ENCODE measurements around the gene FHIT. TPM values are rescaled to one million over a fixed set of nuclear protein-coding genes. Genes with fewer than 3 reads are reported as not detected.

FHIT gene
- total RNA-seq, 1 donor: 4.8 TPM

DNA sequence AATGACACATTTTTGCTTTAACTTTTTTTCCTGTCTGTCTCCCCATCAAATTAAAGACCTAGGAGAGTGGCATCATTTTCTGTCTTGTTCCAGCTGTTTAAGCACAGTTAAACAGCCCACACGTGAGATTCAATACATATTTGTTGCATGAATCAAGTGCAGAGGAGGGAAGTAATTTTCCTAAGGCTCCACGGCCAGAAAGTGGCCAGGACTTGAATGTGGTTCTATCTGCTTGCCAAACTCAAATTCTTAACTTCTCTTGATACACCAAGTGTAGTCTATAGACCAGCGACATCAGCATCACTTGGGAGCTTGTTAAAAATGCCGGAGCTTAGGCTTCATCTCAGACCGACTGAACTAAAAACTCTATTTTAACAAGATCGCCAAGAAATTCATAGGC is 1476.6 kb downstream of the FHIT start:
- no peak for DNase-seq (ENCODE audit: low read depth in 2 of 3, low spot score in 2 of 3)

DNA sequence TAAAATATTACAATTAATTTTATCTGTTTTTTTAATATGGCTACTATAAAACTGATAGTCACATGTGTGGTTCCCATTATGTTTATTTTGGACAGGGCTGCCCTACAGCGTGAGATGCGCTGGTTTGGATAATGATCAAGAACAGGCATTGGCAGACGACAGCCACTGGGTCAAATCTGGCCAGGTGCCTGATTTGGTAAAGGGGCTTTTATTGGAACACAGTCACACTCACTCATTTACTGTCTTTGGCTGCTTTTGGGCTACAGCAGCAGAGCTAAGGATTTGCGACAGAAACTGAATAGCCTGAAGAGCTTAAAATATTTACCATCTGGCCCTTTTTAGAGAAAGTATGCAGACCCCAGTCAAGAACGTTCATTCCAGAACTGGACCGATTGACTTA is 1477.3 kb downstream of the FHIT start:
- DNase-seq (ENCODE audit: low read depth in 2 of 3, low spot score in 2 of 3): no peak

DNA sequence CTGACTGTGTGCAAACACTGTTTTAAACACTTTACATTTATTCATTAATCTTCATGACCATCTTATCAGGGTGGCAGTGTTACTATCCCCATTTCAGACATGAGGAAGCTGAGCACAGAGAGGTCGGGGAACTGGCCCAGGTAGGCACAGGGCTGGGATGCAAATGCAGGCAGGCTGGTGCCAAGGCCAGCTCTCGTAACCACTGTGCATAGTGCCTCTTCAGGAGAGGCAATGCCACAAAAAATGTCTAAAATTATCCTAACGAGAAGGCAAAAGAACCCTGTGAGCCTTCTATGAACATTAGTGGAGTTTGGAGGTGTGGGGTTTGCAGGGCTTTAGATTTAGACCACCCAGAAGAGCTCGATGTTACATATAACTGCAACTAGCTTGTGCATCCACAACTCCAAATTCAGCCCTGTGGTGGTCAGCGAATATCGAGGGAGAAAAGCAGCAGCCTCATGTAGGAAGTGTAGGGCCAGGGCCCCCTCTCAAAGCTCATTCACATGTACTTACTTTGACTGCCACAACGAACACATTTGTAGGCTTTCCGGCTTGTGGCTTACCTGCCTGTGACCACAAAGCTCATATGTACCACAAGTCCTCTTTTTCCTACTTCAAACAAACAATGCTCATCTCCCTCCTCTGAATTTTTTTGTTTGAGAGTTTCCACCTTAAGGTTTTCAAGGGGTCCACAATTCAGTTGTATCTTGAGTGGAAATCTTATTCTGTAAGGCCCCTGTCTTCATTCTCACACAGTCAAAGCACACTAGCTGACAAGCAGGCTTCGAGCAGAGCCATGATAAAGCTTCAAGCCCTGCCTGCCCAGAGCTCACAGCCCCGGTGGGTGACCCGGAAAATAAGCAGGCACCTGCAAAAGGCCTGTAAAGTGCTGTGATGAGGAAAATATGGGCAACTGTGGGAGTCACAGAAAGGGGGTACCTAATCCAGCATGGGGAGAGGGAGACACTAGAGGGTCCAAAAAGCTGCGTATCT is 1478.5 kb downstream of the FHIT start:
- peak; percentile 14 to 85 (median 63) for DNase-seq (ENCODE audit: low read depth in 2 of 3, low spot score in 2 of 3)

DNA sequence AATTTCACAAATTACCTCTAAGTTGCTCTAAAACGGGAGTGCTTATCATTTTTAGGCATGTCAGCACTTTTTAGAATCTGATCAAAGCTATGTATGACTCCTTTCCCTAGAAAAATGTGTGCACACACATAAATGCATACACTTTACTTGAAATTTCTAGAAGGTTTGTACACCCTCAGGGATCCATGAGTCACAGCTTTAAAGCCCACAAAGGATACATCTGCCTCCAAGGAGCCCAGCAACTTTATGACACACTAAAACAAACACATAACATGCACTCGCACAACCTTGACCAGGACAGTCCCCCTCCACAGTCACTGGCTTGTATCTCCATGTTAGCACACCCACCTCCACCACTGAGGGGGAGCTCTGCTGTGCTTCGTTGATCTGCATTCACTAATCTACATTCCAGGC is 1479.5 kb downstream of the FHIT start:
- DNase-seq (ENCODE audit: low read depth in 2 of 3, low spot score in 2 of 3): peak in 2 of 3 donors; percentile 53 to 67

DNA sequence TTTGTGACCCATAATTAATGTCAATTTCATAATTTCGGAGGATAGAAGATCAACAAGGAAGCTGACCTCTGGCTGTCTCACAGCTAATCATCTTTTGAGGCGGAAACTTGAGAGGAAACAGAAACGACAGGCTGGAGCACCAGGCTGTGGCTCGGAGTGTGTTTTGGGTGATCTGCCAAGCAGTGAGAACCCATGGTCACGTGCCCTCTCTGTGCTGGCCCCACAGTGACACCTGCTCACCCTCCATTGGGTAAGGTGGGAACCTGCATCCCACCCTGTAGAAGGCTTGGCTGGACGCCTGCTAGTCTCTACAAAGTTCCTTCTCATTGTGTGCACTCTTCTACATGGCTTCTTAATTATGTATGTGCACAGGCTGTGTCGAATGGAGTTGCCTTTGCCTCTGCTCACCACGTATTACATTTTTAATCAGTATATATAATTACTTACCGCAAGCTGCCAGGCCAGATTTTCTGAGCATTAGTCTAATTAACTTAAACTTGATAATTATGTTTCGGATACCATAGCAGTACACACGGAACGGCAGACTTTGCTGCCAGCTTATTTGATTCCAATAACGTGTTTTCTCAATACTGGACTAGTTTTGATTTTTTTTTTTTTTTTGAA is 1482.0 kb downstream of the FHIT start:
- DNase-seq (ENCODE audit: low read depth in 2 of 3, low spot score in 2 of 3): no peak

DNA sequence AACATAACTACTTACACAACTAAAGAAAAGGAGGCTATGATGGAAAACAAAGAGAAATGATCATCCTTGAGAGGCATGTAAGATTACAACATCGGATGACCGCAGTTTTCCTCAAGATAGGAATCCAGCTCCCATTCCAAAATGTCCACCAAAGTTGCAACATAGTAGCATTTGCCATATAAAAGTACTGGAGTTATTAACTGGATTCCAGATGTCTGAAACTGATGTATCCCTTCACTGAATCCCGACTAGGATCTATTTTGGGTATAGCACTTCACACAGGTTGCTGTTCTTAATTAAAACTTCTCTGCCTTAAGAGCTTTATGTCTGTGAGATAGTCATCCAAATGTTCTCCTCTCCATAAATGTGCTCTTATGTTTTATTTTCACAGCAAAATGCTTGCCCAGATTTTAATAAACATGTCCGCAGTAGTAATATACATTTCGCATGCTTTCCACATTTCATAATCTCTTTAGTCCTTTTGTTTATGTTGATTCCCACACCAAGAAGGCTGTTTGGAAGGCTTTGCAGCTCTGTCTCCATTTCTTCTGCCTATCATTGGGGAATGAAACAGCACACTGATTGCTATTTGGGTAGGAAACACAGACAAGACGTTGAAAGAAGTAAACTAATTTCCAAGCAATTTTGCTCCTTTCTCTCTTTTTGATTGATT is 1484.9 kb downstream of the FHIT start:
- DNase-seq (ENCODE audit: low read depth in 2 of 3, low spot score in 2 of 3): no peak

DNA sequence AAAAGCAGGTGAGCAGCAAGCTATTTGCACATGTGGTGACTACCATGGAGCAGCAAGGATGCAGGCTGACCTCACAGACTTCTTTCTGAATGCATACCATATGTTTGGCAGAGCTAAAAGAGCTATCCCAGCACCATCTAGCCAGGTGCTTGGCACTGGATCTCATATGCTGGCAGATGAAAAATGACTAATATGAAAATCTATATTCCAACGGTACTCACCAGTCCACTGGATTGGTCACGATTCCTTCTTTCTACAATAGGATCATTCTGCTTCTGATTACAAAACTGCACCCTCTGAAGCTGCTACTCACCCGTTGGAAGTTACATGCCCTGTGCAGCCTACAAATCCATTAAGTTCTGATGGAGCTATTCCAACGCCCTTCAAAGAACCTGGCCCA is 1487.1 kb downstream of the FHIT start:
- DNase-seq (ENCODE audit: low read depth in 2 of 3, low spot score in 2 of 3): no peak

DNA sequence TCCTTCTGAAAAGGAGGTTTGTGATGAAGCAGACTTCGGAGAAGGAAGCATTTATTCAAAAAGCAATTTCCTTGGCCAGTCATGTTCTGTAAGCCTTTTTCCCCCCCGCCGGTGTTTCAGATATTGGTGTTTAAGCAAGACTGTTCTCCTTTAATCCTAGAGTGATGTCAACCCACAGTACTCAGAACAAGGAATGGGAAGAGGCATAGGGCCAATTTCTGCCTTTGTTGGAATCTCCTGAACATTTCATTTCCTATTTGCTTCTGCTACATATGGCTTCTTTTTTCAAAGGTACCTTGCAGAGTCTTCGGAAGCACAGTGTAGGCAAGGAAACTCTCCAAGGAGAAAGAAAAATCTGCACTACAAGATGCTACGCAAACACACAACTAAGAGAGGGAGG is 1488.3 kb downstream of the FHIT start:
- no peak for DNase-seq (ENCODE audit: low read depth in 2 of 3, low spot score in 2 of 3)

DNA sequence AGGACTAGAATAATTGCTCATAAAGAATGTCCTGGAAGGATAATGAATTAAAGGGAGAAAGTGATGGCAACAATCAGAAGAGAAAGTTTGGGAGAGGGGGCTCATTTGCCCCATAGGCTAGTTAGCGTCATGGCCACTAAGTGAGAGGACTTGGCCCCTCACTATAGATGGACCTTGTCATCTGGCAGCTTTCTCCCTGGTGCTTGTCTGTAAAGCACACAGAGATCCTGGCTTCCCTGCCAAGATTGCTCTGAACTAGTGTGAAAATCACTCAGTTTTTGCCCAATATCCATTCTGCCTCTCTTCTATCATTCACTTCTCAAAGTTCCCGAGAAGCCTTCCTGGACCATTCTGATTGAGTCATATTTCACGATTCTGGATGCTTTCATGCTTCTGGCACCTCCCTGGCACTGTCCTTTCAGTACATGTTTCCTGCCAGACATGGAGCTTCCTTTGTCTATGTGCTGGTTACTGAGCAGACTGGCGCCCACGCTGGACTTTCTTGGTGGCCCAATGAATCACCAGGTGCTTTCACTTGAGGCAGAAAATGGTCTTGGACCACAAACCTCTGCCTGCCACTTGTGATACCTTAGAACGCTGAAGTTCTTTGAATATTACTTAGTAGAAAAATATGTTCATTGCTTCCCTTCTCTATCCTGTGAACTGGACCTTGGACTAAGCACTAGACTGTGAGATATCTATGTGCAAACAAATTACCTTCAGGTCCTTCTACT is 1491.8 kb downstream of the FHIT start:
- no peak for DNase-seq (ENCODE audit: low read depth in 2 of 3, low spot score in 2 of 3)

DNA sequence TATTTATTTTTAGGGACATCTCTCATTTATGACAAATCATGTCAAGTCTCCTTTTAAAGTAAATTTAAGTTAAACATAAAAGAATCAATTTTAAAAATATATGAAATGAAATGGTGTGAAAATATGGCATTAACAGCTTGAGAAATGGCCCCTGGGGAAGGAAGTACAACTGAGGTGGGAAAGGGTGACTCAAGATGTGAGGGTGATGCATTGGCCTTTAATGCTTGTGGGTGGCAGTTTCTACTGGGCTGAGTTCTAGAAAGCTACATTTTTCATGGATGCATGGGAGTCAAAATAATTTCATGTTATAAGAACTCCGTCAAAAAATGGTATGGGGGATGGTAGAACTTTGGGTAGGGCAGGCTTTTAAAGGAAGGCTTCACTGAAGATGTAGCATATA is 1492.6 kb downstream of the FHIT start:
- no peak for DNase-seq (ENCODE audit: low read depth in 2 of 3, low spot score in 2 of 3)

DNA sequence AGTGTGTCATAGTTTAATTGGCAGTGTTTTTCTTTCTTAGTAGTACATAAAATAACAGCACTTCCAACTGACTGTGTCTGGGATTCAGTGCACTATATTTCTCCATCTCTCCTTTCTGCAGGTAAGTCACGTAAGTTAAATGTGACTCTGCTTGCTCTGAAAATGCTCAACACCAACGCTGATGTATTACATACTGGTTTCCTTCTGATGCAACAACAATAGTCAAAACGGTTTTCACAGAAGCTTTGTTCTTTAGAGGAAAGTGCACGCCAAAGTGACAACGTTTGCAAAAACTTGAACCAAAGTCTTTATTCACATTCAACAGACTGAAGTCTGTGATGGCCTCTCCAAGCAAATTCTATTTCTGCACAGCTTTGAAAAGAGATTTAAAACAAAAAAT is 1494.3 kb downstream of the FHIT start:
- DNase-seq (ENCODE audit: low read depth in 2 of 3, low spot score in 2 of 3): no peak

DNA sequence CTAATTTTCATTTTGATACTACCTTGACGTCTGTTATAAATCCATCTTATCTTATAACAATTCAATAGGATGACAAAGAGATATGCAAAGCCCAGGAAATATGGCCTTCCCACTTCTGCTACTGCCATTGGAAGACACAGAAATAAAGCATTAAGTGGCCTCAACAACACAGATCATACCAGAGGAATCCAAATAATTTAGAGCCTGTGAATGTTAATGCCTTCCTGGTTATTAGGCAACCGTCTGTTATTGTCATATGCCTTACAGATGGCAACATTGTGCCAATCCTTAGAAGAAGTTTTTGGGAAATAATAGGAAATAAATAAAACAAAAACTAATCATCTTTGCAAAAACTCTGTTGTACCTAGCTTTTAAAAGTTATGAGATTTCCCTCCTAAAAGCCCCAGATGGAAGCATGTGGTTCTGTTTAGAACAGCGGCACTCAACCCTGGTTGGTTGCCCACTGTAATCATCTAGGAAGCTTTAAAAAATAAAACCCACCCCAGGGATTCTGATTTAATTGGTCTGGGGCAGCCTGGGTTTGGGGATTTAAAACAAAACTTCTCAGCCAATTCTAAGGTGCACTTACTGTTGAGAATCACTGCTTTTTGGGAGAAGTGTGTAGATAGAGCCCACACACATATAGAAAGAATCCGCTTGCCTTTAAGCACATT is 1496.7 kb downstream of the FHIT start:
- DNase-seq (ENCODE audit: low read depth in 2 of 3, low spot score in 2 of 3): no peak

DNA sequence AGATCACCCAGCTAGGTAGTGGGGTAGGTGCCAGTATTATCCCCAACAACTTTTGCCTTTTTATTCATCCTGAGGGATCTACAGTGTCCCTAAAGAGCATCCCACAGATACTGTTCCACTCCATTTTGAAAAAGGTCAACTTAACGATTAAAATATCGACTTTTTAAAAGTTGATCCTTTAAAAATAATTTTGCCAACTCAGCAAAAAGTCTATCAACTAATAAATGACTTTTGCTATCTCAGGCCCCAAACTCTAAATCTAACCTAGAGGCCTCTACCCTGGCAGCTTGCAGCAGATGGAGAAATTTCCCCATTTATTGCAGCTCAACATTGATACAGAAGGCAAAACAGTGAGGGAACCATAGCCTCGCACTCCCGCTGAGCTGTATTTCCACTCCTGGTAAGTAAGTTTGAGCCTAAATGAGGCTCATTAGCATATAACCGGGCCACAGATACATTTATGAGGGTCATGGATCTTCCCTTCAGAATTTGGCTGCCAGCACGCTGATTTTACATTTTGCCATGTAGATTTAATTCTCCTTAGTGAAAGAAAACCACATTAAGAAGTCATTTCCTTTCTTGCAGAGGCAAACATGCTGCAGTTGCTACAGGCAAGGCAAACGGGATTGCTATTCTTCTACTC is 1497.3 kb downstream of the FHIT start:
- no peak for DNase-seq (ENCODE audit: low read depth in 2 of 3, low spot score in 2 of 3)

DNA sequence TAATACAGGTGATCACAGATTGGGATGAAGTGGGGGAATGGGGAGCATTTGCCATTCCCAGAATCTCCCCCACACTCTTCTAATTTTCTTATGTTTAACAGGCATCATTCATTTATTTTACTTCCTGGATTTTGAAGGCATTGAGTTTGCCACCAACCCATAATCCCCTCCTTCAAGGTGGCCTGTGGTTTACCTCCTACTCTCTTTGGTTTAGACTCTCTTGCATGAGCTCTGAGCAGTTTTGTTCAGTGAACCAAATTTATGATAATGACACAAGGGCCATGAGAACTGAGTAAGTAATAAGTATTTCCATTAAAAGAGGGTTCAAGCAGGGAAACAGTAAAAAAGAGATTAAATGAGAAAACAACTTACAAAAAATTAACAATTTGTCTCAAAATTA is 1498.3 kb downstream of the FHIT start:
- DNase-seq (ENCODE audit: low read depth in 2 of 3, low spot score in 2 of 3): no peak

DNA sequence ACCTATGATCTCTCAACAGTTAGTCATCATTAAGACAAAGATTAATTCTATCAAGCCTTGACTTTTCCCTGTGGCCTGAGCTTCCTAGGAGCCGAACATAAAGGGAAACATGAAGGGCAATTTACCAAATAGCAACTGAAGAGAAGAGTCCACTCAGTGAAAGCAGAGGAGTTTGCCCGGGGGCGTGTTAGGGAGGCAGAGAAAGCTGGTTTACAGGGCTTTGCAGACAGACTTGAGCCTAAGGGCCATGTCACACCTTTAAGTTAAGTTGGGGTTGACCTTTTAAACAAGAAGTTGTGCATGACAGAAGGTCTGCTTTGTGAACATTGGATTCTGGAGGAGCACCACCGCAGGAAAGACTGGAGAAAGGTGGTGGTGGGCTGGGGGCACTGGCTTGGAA is 1499.6 kb downstream of the FHIT start:
- DNase-seq (ENCODE audit: low read depth in 2 of 3, low spot score in 2 of 3): no peak

DNA sequence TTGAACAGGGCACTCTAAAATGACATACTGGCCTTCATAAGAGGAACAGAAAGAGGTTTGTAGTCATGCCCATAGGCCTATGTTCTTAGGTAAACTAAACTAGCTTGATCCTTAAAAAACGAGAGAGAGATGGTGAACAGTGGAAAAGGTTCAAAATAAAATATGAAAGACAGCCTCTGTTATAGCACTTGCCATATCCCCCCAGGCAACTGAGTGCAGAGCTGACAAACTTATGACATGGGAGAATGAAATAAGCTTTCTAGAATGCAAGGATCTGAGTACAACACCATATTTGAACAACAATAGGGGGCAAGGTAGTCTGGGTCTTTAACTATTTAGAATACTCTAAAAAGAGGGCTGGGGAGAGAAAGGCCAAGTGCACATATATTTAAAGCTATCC is 1500.9 kb downstream of the FHIT start:
- no peak for DNase-seq (ENCODE audit: low read depth in 2 of 3, low spot score in 2 of 3)

DNA sequence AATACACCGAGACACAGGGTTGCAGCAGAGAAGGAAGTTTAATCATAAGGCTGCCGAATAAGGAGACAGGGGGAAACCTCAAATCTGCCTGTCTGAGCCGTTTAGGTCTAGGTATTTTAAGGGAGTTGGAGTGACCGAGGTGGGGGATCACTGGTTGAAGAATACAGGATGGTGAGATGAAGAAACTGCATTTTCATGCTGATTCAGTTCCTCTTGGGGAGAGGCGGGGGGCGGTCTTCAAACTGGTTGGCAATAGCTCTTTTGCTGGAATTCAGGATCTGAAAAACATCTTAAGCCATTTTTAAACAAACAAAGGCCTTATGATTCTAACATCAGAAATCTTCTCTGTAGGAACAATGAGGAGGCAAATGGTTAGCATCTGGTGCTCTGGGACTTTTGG is 1502.0 kb downstream of the FHIT start:
- peak in 2 of 3 donors; percentile 20 to 36 for DNase-seq (ENCODE audit: low read depth in 2 of 3, low spot score in 2 of 3)

DNA sequence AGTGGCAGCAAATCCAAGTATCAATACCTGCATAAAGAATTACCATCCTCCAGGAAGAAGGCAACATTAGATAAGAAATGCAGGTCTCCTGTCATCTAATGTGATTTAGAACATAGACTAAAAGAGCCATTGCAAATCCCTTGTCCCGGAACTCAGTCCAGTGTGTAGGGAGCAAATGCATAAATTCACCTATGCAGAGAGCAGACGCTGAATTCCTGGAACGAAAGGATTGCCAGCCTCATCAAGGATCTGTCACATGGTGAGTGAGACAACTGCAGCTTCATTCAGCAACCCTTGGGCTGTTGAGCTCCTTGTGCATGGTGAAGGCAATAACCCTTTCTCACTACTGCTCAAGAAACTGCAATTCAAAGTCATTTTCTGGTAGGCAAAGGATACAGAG is 1504.7 kb downstream of the FHIT start:
- no peak for DNase-seq (ENCODE audit: low read depth in 2 of 3, low spot score in 2 of 3)

DNA sequence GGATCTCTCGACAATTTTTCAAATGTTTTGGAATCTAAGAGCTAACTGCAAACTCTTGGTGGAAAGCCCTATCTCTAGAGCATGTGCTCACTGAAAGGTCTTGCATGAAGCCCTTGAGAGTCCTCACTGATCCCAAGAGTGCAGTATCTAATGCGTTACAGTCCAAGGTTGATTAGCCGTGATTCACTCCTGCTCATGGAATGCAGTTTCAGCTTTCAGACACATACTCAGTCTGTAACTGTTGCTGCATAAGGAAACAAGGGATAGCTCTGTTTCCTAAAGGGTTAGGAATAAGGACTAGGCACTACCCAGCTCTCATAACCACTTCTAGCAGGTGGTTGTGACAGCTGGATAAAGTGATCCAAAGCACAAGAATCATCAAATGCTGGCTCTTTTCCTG is 1514.0 kb downstream of the FHIT start:
- DNase-seq (ENCODE audit: low read depth in 2 of 3, low spot score in 2 of 3): no peak

DNA sequence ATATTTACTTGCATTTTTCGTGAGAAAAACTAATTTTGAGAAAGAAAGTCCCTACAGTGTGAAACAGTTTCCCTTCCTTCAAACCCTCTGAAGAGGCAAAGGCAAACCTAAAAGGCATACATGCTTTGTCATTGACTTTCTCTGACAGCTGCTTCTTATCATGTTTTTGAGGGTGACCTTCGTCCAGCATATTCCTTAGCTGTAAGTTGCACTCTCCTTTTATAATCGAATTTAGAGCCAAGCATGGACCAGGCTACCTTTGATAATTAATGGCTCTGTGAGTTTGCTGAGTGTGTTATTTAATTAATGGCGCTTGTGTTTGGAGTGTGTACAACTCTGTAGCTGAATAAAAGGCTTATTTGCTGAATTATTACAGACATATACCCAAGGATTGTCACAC is 1517.2 kb downstream of the FHIT start:
- no peak for DNase-seq (ENCODE audit: low read depth in 2 of 3, low spot score in 2 of 3)

All from hematopoietic multipotent progenitor cell (in vitro differentiated cells).